DMS 273 (cell line): ENCODE results near the gene FZD10.
A peak's percentile ranks its signal among the peaks of the same experiment; 100 is the strongest.

Experiments used
- DNase-seq: peaks from one replicate; lab custom pipeline; 2025; ENCODE audit not compliant: unreplicated experiment; lab: John Stamatoyannopoulos, UW

FZD10 gene

GRCh38 chr12:130153803-130154202, 8.5 kb upstream of the FZD10 start:
- DNase-seq = no peak

DNA sequence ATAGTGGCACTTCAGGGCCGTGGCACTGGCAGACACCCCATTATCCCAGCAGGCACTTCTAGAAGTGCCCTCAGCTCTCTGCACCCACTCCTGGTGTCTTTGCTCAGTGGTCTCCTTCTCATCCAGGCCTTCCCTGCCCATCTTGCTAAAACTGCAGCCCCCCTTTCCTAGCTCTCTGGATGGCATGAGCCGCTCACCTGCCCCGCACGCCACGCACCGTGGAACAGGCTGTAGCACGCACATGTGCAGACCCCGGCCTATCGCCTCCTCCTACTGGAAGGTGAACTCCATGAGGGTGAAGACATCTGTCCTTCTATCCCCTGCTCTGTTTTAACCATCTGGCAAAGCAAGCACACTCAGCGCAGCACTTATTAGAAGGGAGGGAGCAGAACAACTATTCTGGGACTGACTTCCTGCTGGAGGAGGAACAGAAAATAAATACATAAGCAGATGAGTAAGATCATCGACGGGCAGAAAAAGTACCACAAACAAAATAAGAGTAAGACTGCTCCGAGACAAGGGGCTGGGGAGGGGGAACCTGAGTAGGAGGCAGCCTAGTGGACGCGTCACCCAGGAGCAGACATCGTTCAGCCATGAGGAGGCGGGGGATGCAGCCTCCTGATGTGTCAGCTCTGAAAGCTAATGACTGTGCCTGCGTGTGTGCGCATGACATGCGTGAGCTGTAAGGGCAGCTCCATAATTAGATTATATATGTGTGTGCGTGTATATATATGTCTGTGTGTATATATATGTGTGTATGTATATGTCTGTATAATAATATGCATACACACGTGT, 7.8 kb upstream of the FZD10 start:
- DNase-seq = no peak

- no peak for DNase-seq
Measured at GRCh38 chr12:130155416-130156073, 6.7 kb upstream of the FZD10 start.

- DNase-seq = no peak
Measured at GRCh38 chr12:130156652-130157275, 5.5 kb upstream of the FZD10 start.

DNA sequence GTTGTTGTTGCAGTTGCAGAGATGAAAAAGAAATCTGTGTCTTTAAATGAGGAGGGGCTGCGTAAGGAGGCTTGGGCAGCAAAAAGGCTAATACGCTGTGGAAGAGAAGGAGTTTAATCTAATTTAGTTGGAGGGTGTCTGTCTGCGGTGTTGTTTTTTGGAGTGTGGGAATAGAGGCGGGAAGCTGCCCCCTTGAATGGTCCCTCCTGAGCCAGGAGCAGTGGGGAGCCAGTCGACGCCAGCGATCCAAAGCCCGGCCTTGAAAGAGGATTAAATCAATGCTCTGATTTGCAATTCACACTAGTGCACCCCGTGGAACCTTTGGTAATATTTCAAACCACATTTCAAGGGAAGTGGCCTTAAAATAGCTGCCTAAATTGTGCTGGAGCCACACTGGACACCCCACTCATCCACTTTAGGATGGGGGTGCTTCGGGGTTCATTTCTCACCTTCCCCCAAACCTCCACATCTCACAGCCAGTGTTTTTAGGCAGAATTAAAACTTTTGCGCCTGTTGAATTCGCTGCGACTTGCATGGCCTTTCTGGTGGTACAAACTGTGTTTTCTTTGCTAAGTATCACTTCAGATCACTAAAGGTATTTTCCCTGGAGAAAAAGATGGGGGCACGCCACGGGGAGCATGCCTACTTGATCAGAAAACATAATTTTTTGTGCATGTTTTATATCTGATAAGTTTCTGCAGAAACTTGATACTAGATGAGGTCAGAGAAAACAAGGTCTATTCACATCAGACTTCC, 4.1 kb upstream of the FZD10 start:
- no peak for DNase-seq

DNA sequence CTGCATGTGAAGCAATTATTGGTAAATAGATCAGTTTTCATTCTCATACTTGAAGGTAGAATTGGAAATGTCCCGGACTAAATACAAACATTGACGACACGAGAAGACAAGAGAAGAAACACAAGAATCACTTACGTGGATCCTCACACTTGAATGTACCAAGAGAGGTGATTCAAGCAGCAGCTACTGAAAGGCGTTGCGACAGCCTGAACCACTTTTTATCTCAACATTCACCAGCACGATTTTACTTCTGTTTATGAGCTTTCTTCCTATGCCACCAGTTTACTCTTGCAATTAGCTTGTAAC, 3.6 kb upstream of the FZD10 start:
- DNase-seq = no peak

GRCh38 chr12:130160306-130160705, 2.0 kb upstream of the FZD10 start:
- DNase-seq = no peak

GRCh38 chr12:130160711-130161231, 1.5 kb upstream of the FZD10 start:
- no peak for DNase-seq

- DNase-seq = peak; percentile 27
Measured at GRCh38 chr12:130161261-130162243, 712 bp upstream of the FZD10 start.

- DNase-seq = peak; percentile 26
Measured at GRCh38 chr12:130162745-130163460, 639 bp downstream of the FZD10 start.

DNA sequence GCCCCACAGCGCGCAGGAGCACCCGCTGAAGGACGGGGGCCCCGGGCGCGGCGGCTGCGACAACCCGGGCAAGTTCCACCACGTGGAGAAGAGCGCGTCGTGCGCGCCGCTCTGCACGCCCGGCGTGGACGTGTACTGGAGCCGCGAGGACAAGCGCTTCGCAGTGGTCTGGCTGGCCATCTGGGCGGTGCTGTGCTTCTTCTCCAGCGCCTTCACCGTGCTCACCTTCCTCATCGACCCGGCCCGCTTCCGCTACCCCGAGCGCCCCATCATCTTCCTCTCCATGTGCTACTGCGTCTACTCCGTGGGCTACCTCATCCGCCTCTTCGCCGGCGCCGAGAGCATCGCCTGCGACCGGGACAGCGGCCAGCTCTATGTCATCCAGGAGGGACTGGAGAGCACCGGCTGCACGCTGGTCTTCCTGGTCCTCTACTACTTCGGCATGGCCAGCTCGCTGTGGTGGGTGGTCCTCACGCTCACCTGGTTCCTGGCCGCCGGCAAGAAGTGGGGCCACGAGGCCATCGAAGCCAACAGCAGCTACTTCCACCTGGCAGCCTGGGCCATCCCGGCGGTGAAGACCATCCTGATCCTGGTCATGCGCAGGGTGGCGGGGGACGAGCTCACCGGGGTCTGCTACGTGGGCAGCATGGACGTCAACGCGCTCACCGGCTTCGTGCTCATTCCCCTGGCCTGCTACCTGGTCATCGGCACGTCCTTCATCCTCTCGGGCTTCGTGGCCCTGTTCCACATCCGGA, 1.4 kb downstream of the FZD10 start:
- no peak for DNase-seq

DNA sequence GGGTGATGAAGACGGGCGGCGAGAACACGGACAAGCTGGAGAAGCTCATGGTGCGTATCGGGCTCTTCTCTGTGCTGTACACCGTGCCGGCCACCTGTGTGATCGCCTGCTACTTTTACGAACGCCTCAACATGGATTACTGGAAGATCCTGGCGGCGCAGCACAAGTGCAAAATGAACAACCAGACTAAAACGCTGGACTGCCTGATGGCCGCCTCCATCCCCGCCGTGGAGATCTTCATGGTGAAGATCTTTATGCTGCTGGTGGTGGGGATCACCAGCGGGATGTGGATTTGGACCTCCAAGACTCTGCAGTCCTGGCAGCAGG, 1.9 kb downstream of the FZD10 start:
- no peak for DNase-seq

DNA sequence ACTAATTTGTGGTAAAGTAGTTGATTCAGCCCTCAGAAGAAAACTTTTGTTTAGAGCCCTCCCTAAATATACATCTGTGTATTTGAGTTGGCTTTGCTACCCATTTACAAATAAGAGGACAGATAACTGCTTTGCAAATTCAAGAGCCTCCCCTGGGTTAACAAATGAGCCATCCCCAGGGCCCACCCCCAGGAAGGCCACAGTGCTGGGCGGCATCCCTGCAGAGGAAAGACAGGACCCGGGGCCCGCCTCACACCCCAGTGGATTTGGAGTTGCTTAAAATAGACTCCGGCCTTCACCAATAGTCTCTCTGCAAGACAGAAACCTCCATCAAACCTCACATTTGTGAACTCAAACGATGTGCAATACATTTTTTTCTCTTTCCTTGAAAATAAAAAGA, 2.7 kb downstream of the FZD10 start:
- DNase-seq = no peak

- DNase-seq = no peak
Measured at GRCh38 chr12:130166306-130166705, 4.0 kb downstream of the FZD10 start.

GRCh38 chr12:130167537-130167936, 5.3 kb downstream of the FZD10 start:
- no peak for DNase-seq

- DNase-seq = no peak
Measured at GRCh38 chr12:130169256-130169655, 7.0 kb downstream of the FZD10 start.

DNA sequence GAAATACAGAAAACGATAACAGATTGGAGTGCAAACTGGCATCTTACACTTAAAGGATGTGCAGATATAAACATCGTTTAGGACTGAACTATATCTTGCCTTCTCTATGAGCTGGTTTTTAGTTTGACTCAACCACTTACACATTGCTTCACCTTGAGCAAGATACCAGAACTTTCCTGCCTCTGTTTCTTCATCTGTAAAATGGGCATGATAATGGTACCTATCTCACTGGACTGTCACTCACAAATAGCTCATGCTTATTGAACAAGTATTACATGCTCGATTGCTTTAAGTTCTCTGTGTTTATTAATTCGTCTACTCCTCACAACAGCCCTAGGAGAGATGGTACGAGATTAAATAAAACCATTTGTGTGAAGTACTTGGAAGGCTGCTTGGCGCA, 7.7 kb downstream of the FZD10 start:
- no peak for DNase-seq

DNA sequence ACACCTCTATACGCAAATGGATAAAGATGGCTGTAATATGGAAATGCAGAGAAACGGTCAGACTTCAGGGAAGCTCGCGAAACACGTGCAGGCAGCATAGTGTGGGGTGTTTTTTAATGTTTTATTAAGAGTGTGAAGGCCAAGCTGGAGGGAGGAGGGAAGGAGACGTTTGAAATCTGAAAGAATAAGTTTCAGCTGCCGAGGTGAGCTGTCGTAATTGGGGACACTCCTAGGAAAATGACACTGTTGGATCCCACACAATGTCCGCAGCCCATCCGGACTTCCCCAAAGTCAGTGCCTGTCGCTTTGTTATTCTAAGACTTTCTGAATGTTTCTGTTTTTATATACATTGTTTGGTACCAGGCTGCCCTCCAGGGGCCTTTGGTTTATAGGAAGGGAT, 8.3 kb downstream of the FZD10 start:
- DNase-seq = no peak

GRCh38 chr12:130177635-130178242, 15.5 kb downstream of the FZD10 start:
- no peak for DNase-seq
